LNCaP clone FGC (cell line): Measurements from ENCODE around the gene ZNF701.
"Not testable (repeated sequence)": the region's sequence is repeated elsewhere in the genome, so short reads cannot be mapped to it uniquely, and the experiment has no call there.

Experiments
- DNase-seq: peaks from one replicate; pipeline ENCODE4 v3.0.0-alpha.2; 2011; ENCODE audit warnings: low read depth
- H3K4me3 ChIP-seq: 2 replicates; pipeline ENCODE4 v1.5.1; 2011; ENCODE audit warnings: mild to moderate bottlenecking, low read depth, low read length, control low read depth
- TF ChIP-seq, protein P1 (sequence below): IDR thresholded peaks from 2 replicates; pipeline ENCODE4 v1.5.1; 2012; ENCODE audit warnings: mild to moderate bottlenecking; ENCODE audit not compliant: control insufficient read depth, insufficient read depth; ENCODE audit errors: extremely low read depth

The ZNF701 gene

DNA sequence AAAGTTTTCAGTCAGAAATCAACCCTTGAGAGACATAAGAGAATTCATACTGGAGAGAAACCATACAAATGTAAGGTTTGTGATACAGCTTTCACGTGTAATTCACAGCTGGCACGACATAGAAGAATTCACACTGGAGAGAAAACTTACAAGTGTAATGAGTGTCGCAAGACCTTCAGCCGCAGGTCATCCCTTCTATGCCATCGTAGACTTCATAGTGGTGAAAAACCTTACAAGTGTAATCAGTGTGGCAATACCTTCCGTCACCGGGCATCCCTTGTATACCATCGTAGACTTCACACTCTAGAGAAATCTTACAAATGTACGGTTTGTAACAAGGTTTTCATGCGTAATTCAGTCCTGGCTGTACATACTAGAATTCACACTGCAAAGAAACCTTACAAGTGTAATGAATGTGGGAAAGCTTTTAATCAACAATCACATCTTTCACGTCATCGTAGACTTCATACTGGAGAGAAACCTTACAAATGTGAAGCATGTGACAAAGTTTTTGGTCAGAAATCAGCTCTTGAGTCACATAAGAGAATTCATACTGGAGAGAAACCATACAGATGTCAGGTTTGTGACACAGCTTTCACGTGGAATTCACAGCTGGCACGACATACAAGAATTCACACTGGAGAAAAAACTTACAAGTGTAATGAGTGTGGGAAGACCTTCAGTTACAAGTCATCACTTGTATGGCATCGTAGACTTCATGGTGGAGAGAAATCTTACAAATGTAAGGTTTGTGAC lies 15.7 kb upstream of the ZNF701 start:
- TF ChIP-seq, protein P1, sequence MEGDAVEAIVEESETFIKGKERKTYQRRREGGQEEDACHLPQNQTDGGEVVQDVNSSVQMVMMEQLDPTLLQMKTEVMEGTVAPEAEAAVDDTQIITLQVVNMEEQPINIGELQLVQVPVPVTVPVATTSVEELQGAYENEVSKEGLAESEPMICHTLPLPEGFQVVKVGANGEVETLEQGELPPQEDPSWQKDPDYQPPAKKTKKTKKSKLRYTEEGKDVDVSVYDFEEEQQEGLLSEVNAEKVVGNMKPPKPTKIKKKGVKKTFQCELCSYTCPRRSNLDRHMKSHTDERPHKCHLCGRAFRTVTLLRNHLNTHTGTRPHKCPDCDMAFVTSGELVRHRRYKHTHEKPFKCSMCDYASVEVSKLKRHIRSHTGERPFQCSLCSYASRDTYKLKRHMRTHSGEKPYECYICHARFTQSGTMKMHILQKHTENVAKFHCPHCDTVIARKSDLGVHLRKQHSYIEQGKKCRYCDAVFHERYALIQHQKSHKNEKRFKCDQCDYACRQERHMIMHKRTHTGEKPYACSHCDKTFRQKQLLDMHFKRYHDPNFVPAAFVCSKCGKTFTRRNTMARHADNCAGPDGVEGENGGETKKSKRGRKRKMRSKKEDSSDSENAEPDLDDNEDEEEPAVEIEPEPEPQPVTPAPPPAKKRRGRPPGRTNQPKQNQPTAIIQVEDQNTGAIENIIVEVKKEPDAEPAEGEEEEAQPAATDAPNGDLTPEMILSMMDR = no peak
- DNase-seq = no peak
- H3K4me3 ChIP-seq = no peak overlapping the region

DNA sequence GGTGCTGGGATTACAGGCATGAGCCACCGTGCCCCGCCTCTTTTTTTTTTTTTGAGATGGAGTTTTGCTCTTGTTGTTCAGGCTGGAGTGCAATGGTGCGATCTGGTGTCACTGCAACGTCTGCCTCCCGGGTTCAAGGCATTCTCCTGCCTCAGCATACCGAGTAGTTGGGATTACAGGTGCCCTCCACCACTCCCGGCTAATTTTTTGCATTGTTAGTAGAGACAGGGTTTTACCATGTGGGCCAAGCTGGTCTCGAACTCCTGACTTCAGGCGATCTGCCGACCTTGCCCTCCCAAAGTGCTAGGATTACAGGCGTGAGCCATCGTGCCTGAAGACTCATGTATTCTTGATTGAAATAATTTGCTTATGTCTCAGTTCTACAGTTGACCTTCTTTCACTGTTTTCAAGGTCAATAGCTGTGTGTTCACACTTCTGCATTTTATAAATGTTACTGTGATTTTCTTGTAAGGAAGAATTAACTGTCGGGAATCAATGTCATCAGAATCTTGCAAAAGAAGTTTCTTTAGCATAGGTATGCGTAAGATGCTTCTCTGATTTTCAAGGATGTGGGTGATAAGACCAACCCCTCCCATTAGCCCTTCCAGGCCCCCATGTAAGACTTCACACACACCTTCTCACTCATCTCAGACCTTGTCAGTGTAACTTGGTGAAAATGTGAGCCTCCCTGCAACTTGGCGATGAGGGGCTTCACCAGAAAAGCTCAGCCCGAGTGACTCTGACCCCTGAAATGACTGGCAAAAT lies 12.7 kb upstream of the ZNF701 start:
- DNase-seq = no peak
- no peak overlapping the region for H3K4me3 ChIP-seq
- TF ChIP-seq, protein P1 = no peak

DNA sequence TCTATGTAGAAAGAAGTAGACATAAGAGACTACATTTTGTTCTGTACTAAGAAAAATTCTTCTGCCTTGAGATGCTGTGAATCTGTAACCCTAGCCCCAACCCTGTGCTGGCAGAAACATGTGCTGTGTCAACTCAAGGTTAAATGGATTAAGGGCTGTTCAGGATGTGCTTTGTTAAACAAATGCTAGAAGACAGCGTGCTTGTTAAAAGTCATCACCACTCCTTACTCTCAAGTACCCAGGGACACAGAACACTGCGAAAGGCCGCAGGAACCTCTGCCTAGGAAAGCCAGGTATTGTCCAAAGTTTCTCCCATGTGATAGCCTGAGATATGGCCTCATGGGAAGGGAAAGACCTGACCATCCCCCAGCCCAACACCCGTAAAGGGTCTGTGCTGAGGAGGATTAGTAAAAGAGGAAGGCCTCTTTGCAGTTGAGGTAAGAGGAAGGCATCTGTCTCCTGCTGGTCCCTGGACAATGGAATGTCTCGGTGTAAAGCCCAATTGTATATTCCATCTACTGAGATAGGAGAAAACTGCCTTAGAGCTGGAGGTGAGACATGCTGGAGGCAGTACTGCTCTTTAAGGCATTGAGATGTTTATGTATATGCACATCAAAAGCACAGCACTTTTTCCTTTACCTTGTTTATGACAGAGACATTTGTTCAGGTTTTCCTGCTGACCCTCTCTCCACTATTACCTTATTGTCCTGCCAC lies 11.2 kb upstream of the ZNF701 start:
- not testable (repeated sequence) for DNase-seq

DNA sequence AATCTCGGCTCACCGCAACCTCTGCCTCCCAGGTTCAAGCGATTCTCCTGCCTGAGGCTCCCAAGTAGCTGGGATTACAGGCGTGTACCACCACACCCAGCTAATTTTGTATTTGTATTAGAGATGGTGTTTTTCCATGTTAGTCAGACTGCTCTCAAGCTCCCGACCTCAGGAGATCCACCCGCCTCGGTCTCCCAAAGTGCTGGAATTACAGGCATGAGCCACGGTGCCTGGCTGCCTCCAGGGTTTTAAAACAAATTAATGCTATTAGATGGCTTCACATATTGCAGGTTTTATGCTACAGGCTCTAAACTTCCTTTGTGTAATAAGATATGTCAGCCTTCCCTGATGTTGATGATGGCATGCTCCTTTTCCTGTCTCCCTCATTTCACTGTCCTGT lies 8.5 kb upstream of the ZNF701 start:
- not testable (repeated sequence) for H3K4me3 ChIP-seq, DNase-seq

More for the DNA sequence above, 11.2 kb upstream of the ZNF701 start:
- not testable (repeated sequence) for H3K4me3 ChIP-seq

DNA sequence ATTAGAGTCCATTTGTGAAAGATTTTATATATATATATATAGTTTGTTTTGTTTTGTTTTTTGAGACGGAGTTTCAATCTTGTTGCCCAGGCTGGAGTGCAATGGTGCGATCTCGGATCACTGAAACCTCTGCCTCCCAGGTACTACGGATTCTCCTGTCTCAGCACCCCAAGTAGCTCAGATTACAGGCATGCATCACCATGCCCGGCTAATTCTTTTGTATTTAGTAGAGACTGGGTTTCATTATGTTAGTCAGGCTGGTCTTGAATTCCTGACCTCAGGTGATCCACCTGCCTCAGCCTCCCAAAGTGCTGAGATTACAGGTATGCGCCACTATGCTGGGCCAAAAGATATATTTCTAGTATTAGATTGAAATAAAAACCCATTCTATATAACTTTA lies 4.0 kb upstream of the ZNF701 start:
- no peak for DNase-seq
- TF ChIP-seq, protein P1 = no peak
- no peak overlapping the region for H3K4me3 ChIP-seq

DNA sequence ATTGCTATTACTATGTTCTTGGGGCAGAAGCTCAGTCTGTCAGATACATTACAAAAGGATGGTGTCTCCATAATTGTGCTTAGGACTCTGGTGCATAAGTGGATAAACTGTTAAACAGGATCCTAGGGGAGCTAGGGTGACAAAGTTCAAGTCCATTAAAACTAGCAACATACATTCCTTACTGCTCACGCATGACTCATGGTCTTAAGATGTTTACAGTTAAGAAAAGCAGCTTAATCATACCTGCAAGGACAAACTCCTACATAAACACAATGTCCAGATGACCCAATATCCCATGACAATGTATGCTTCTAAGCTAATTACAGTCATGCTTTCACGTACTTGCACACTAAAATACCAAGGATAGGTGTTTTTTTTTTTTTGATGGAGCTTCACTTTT lies 3.5 kb upstream of the ZNF701 start:
- TF ChIP-seq, protein P1 = no peak
- H3K4me3 ChIP-seq = no peak overlapping the region
- DNase-seq = no peak

DNA sequence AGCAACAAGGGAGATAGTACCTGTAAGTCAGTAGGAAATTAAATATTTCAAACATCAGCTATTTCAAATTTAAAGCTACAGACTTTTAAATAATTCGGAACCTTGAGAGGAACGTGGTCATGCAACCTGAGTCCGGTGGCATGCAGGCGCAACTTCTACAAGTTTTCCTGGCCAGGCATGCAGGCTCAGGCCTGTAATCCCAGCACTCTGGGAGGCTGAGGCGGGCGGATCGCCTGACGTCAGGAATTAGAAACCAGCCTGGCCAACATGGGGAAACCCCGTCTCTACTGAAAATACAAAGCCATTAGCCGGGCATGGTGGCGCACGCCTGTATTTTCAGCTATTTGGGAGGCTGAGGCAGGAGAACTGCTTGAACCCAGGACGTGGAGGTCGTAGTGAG lies 2.2 kb upstream of the ZNF701 start:
- DNase-seq = no peak
- no peak overlapping the region for H3K4me3 ChIP-seq
- TF ChIP-seq, protein P1 = no peak

DNA sequence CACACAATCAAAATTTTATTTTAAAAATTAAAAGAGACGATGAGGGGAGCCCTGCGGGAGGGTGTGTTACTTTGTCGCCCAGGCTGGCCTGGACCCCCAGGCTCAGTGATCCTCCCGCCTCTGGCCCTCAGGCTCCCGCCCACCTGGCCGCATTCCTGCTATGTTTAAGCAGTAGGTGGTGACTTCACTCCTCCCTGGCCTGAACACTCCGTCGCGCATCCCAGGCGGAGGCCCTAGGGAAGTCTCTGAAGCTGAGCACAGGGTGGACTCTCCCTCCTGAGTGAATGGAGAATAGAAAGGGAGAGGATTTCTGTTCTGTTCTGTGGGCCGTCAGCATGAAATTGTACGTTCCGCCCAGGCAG lies 468 bp upstream of the ZNF701 start:
- peak overlapping the region; percentile 61 for H3K4me3 ChIP-seq
- peak; percentile 14 for DNase-seq
